ENCODE results near the gene REC8. TPM values are rescaled to one million over a fixed set of nuclear protein-coding genes. Genes with fewer than 3 reads are reported as not detected.
"Not testable (repeated sequence)": the region's sequence is repeated elsewhere in the genome, so short reads cannot be mapped to it uniquely, and the experiment has no call there.

Gene REC8
- polyA plus RNA-seq, 1 donor, result 88.7 TPM

- DNase-seq, result not testable (repeated sequence)
Observed at GRCh38 chr14:24202538-24202937, 30.7 kb downstream of the REC8 start.

- not testable (repeated sequence) for DNase-seq
Observed at GRCh38 chr14:24203249-24203886, 31.5 kb downstream of the REC8 start.

GRCh38 chr14:24204163-24205146, 32.6 kb downstream of the REC8 start:
- DNase-seq, result no peak

GRCh38 chr14:24206260-24207103, 34.6 kb downstream of the REC8 start:
- no peak for DNase-seq

GRCh38 chr14:24207104-24207551, 35.2 kb downstream of the REC8 start:
- no peak for DNase-seq

GRCh38 chr14:24207625-24208024, 35.7 kb downstream of the REC8 start:
- DNase-seq, result no peak

- DNase-seq, result no peak
Observed at GRCh38 chr14:24211311-24211710, 39.4 kb downstream of the REC8 start.

GRCh38 chr14:24212924-24213865, 41.3 kb downstream of the REC8 start, which contains the start of gene CHMP4A:
Gene CHMP4A, minus strand, starts transcription at chr14:24213488. Its CDS starts 49 bp downstream, at chr14:24213439.
- peak; percentile 97 for DNase-seq

- no peak for DNase-seq
Observed at GRCh38 chr14:24213866-24214662, 42.2 kb downstream of the REC8 start.

GRCh38 chr14:24215495-24216344, 43.8 kb downstream of the REC8 start, which contains the start of gene MDP1:
Gene MDP1, minus strand, starts transcription at chr14:24216066. Its CDS starts 111 bp downstream, at chr14:24215955.
- DNase-seq, result peak; percentile 87

- no peak for DNase-seq
Observed at GRCh38 chr14:24216345-24216699, 44.4 kb downstream of the REC8 start.

GRCh38 chr14:24216876-24217275, 45.0 kb downstream of the REC8 start:
- not testable (repeated sequence) for DNase-seq

- DNase-seq, result no peak
Observed at GRCh38 chr14:24219080-24219479, 47.2 kb downstream of the REC8 start.

- no peak for DNase-seq
Observed at GRCh38 chr14:24219521-24219920, 47.6 kb downstream of the REC8 start.

- not testable (repeated sequence) for DNase-seq
Observed at GRCh38 chr14:24222987-24223386, 51.1 kb downstream of the REC8 start.

- no peak for DNase-seq
Observed at GRCh38 chr14:24224618-24225071, 52.8 kb downstream of the REC8 start.

- DNase-seq, result no peak
Observed at GRCh38 chr14:24226473-24226872, 54.6 kb downstream of the REC8 start.

GRCh38 chr14:24228902-24229301, 57.0 kb downstream of the REC8 start:
- no peak for DNase-seq

All from left kidney (tissue), 2 donors.